ENCODE data around the gene UBE2H.

Gene UBE2H

DNA sequence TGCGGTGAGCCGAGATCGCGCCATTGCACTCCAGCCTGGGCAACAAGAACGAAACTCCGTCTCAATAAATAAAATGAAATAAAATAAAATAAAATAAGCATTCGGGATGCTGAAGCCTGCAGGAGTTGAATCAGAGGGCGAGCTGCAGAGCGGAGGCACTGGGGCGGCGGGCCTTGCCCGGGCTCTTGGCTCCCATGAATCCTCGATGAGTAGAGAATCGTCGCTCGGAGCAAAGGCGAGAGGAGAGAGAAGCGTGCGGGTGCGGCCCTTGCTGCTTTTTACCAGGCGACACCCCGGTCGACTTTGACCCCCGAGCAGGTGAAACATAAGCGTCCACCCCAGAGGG lies 168.3 kb downstream of the UBE2H start:
- no peak for DNase-seq

DNA sequence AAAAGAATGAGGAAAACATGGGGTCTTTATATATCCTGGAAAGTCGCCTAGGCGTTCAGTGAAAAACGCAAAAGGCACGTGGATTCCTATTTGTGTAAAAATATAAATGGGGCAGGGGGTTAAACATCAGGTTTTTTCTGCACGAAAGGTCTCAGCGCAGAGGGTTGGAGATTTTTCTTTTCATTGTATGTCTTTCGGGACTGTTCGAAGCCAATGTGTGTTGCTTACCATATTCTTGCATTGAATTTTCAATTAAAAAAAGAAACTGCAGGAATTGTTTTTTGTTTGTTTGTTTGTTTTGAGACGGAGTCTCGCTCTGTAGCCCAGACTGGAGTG lies 169.2 kb downstream of the UBE2H start:
- DNase-seq = no peak

DNA sequence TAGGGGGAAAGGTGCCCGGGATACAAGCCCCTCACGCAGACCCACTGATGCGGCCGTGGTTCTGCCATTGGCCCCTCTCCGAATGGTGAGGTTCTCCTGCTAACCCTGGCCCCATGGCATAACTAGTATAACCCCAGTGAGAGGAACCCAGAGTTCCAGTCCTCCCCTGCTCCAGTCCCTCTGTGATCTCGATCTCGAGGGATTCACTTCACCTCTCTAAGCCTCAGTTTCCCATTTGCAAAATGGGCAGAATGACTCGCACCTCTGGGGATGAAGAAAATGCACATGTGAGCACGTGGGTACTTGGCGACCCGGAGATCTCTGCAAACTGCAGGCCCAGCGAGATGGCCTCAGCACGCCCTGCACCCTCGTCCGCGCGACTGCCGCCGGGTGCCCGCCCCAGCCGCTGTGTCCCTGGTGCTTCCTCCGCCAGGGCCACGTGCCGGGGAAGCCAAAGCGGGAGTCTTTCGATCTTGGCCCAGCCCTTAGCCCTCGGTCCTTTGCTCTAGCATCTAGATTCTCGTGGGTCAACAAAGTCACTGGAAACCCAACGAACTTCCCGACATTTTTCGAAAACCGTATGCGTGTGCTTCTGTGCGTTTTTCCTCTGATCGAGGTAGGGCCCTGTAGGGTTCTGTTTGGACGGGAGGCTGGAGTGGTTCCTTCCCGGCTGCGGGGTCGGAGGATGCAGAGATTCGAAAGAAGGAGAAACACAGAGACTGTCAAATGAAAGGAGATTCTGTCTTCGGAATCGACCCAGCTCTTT lies 169.8 kb downstream of the UBE2H start:
- no peak for DNase-seq

DNA sequence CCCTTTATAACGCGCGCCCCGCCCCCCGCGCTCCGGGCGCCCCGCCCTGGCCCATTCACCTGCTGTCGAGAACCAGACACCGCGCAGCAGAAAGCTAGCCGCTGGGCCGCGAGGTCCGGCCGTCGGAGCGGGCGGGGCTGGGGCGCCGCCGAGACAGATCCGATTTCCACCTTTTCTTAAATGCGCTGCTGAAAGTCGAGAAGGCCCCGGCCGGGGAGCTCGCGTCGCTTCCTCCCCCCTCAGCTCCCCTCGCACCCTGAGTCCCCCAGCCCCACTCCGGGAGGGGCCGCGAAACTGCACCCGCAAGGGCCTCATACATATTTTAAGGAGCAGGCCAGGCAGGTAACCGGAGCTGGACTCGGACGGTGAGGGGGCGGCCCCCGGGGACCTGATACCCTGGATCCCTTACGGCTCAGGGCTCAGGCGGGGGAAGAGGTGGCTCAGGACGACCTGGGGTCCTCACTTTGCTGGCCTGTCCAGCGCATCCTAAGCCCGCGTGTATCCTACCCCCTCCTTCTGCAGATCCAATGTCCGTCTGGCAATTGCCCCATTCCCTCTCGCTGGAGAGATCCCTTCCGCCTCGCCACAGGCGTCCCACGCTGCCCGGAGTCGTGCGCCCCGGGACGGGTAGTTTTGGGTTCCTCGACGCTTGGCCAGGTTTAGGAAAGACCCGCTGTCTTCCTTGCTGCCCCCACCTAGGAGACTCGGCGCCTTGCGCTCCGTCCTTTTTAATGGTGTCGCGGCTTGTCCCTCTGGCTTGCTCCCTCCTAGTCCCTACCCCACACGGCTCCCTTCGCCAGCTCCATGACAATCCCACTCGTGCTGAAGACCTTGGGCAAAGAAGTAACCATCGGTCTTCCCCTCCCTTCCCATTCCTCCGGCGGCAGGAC lies 170.6 kb downstream of the UBE2H start:
- no peak for DNase-seq

DNA sequence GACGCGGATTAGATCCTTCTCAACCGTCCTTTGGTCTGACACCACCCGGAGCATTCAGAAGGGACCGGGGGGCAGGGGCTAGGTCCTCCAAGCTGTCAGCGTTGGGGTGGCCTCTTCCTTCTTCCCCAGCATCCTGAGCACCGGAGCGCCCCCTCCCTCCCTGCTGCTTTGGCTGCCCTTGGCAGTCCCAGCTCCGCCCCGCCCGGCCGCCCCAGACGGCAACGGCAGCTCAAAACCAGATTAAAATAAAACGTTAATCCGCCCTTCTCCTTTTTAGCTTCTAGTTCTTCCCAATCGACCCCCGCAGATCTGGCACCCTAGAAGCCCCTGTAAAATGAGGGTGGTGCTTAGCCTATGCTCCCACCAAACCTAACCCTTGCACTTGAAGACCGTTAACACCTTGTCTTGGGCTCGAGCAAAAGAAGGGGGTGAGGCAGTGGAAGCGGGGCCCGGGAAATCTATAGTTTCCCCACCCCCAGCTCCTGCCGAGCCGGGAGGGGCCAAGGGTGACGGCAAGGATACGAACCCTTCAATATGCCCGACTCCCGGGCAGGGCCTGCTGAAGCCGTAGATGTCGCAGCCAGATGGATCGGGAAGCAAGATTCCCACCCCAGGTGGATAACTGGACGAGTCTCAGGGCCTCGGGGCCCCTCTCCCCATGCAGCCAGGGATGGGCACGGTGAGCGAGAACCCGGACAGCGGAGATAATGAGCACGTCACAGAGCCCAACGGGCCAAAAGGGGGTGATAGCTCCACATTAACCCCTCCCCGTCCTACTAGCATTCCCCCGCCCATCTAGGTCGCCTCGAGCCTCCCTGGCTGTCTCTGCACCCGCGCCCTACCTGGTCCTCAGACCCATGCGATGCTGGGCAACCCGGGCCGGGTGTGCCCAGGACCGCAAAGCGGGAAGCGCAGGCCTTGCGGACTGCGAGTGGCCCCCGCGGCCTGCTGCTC lies 171.5 kb downstream of the UBE2H start:
- DNase-seq = no peak

All from CD4-positive, alpha-beta T cell treated with Interleukin-4 for 1 hour (primary cell).